ENCODE results near the gene PSMA5. TPM values are rescaled to one million over a fixed set of nuclear protein-coding genes. Genes with fewer than 3 reads are reported as not detected.
A peak's percentile ranks its signal among the peaks of the same experiment; 100 is the strongest.

The PSMA5 gene
- total and polyA plus RNA-seq, 2 of the 13 experiments (the other 11 are each of a cell fraction or from before 2014, with no cell fraction given) = 140 to 169 TPM

GRCh38 chr1:109466452-109467300 is 40.4 kb upstream of the PSMA5 start, which contains the start of gene SYPL2:
TSS of gene SYPL2 (plus strand) at chr1:109466546. CDS start at chr1:109466844, 298 bp downstream.
- peak within 1 kb of the TSS; percentile 55 to 75 (median 62) for H3K4me3 ChIP-seq (replicated peaks in 1 of 3; ENCODE audit: insufficient read depth in 1 of 3, low read depth in 2 of 3, low read length in 3 of 3)
- H3K4me1 ChIP-seq (ENCODE audit: insufficient read depth, low read length) = peaks cover 19% of the 10 kb centered on the region
- intact Hi-C loops (cut with micrococcal nuclease; ENCODE audit: unreplicated experiment) = no loop called here
- POLR2A ChIA-PET = interaction anchor here (1.0 kb wide), 1 partner anchor 19 kb away, joined by 3 read pairs; no protein-coding TSS in a partner anchor
- no peaks in the 10 kb centered on the region for H4K20me1 ChIP-seq (ENCODE audit: insufficient read depth, low read length)
- no peak for FAIRE-seq
- peaks cover 0 to 61% of the 10 kb centered on the region in 2 experiments; a peak in 4 of 5 replicates for H3K27me3 ChIP-seq (ENCODE audit: control insufficient read depth in 1 of 2, insufficient read depth in 2 of 2, low read length in 2 of 2)
- H3K9me3 ChIP-seq (ENCODE audit: low read length) = no peaks in the 10 kb centered on the region
- in situ Hi-C loops (cut with HindIII; ENCODE audit: extremely low pct_ligation_motif_present, low pct_unique_long_range_greater_than_20kb) = no loop called here
- no peak within 1 kb of the TSS for H3K27ac ChIP-seq (ENCODE audit: extremely low read length, insufficient read depth, low read length)
- no peak for DNase-seq (ENCODE audit: low spot score)
- no peak within 1 kb of the TSS for H3K9ac ChIP-seq (ENCODE audit: insufficient read depth, low read depth, low read length)
- peak within 1 kb of the TSS; percentile 82 for H3K4me2 ChIP-seq (ENCODE audit: low read depth, low read length)
- CTCF ChIA-PET (ENCODE audit: low intra/inter-chr PET ratio, low total read pairs) = no interaction called here
- no TSS peak for BruUV-seq (replicated peaks)
- H3K36me3 ChIP-seq (replicated peaks in 1 of 2; ENCODE audit: control insufficient read depth in 1 of 2, insufficient read depth in 2 of 2, low read length in 2 of 2) = no peaks in the 10 kb centered on the region
- WGBS (ENCODE audit: low lambda C conversion rate) = 1% methylated on average over 14 of the region's 88 CpGs
- H3K79me2 ChIP-seq (ENCODE audit: insufficient read depth, low read length) = no peaks in the 10 kb centered on the region
- H2AFZ ChIP-seq (ENCODE audit: low read length) = no peak within 1 kb of the TSS
- ATAC-seq = peak; percentile 89
- TF ChIP-seq ATF7-NPFF (CRISPR knock-in tag; IDR thresholded peaks at IDR 0.05; ENCODE audit: low read depth) = peak; percentile 50; the same call in 1 of the 2 replicates
- TF ChIP-seq ZSCAN29 (CRISPR knock-in tag; conservative IDR thresholded peaks at IDR 0.05) = peak; percentile 62; the same call in 1 of the 2 replicates
- peak; percentile 54 for TF ChIP-seq ZFY (CRISPR knock-in tag; IDR thresholded peaks at IDR 0.05)
- TF ChIP-seq AGO1 (IDR thresholded peaks at IDR 0.05; ENCODE audit: low read depth, low read length, poor library complexity, severe bottlenecking) = peak; percentile 19
- 0 out of 2 replicates have a peak, but pooled peaks have one; percentile 66 for TF ChIP-seq ZNF510 (CRISPR knock-in tag; IDR thresholded peaks at IDR 0.05; ENCODE audit: low read depth)
- TF ChIP-seq ZNF746 (CRISPR knock-in tag; IDR thresholded peaks at IDR 0.05) = 0 out of 2 replicates have a peak, but pooled peaks have one; percentile 17
- TF ChIP-seq SIX4 (CRISPR knock-in tag; IDR thresholded peaks at IDR 0.05) = no peak
- TF ChIP-seq USF2 (IDR thresholded peaks at IDR 0.05; ENCODE audit: low read depth, low read length) = no peak
- peak; percentile 63; the same call in 1 of the 2 replicates for TF ChIP-seq USF2 (CRISPR knock-in tag; IDR thresholded peaks at IDR 0.05; ENCODE audit: borderline replicate concordance)
- no peak for TF ChIP-seq GMEB1 (CRISPR knock-in tag; IDR thresholded peaks at IDR 0.05; ENCODE audit: borderline replicate concordance)
- no peak for TF ChIP-seq HOMEZ (CRISPR knock-in tag; IDR thresholded peaks at IDR 0.05; ENCODE audit: low read depth)
- TF ChIP-seq ARID4A (CRISPR knock-in tag; IDR thresholded peaks at IDR 0.05; ENCODE audit: borderline replicate concordance) = peak; percentile 67; the same call in 1 of the 2 replicates
